IPS-NIHi11 (cell line): Measurements from ENCODE around the gene PCDH9.
"Not testable (repeated sequence)": the region's sequence is repeated elsewhere in the genome, so short reads cannot be mapped to it uniquely, and the experiment has no call there.

ENCODE experiments used
- DNase-seq: peaks from one replicate; pipeline ENCODE4 v3.0.0; 2012; ENCODE audit warnings: mixed read lengths, low spot score

The PCDH9 gene

DNA sequence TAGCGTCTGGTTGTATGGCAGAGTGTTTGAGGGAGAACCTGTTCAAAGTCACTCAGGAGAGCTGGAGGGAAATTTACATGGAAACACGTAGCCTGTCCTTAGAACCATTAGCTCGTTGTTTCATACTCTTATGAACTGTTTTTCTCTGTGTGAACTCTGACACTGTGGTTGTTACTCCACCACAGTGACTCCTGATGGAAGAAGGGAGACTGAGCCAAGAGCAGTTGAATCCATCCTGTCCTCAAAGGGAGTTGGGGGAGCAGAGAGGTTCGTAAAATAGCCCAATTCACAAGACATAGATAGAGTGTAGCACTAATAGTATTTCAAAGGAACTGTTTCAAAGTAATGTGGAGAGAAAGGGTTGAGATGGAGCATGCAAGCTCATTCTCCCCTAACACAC, 964.8 kb downstream of the PCDH9 start:
- no peak for DNase-seq

GRCh38 chr13:66264971-66265370, 965.2 kb downstream of the PCDH9 start:
- peak; percentile 19 for DNase-seq

DNA sequence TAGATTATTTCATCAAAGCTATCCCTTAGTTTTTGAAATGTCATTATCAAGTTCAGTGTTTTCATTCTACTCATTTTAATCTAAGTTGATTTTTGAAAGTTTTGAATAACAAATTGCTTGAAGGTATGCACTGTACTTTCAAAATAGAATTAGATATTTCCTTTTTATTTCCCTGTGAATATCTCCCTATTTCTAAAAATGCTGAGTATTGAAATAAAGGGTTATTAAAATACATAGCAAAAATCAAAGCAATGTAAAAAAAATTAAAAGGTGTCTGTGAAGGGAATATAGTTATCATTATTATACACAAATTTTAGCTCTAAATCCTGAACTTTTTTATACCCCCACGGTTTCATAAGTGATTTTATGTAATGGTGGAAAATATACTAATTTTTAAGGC, 967.8 kb downstream of the PCDH9 start:
- no peak for DNase-seq

- not testable (repeated sequence) for DNase-seq
Measured at GRCh38 chr13:66259426-66259825, 970.7 kb downstream of the PCDH9 start.
